ENCODE data around the gene LRRC1.
"Not testable (repeated sequence)": the region's sequence is repeated elsewhere in the genome, so short reads cannot be mapped to it uniquely, and the experiment has no call there.

Gene LRRC1

DNA sequence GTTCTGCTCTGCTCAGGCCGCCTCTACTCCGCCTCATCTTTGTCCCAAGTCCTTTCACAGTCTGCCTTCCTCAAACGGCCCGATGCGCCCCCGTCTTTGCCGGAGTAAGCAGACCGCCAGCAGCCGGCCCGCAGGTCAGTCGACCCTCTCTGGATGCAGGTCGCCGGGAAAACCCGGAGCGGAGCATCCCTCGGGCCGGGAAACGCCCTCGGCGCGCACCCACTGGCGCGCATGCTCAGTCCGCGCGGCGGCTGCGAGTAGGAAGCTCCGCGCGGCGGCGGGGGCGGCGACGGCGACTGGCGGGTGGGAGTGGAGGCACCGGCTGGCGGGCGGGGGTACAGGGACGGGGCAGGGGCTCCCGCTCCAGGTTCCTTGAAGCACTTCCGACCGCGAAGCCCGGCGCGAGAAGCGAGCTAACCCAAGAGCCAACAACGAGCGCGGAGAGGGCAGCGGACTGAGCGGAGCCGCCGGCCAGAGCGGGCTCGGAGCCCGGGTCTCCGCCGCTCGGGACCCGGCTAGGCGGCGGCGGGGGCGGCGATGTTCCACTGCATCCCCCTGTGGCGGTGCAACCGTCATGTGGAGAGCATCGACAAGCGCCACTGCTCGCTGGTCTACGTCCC, at the start of gene LRRC1:
LRRC1 (plus strand) TSS at position 286 of the 620 bp plus-strand sequence; CDS start at position 538, 252 bp downstream.
- in situ Hi-C loops (cut with MboI; ENCODE audit: low sequenced_read_pairs) = no loop called here

DNA sequence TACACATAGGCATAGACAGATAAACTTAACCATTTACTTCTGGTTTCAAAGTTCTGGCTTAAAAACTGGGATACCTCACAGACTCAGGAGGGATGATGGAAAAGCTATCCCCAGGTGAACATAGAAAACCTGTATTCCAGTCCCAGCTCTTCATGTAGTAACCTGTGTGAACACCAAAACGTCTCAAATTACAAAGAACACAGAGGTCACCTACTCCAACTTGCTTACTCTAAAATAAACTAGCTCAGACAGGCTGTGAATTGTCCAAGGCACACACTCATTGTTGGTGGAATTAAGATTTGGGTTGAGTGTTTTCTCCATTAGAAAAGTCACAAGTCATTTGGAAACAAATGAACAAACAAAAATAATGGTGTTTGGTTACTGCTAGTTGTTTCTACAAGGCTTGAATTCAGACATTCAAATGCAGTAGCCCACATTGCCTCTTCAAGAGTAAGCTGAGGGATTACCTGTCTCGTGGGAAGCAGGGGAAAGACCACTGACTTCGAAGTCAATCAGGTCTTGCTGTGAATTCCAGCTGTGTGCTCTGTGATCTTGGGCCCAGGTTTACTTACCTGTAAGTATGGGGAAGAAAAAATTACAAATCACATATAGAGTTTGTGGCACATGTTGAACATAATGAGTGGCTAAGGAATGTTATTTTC, 48.2 kb upstream of the LRRC1 start:
- in situ Hi-C loops (cut with MboI; ENCODE audit: low sequenced_read_pairs) = loop anchor here (25.0 kb wide), 1 partner anchor 584 kb away; no protein-coding TSS in a partner anchor

DNA sequence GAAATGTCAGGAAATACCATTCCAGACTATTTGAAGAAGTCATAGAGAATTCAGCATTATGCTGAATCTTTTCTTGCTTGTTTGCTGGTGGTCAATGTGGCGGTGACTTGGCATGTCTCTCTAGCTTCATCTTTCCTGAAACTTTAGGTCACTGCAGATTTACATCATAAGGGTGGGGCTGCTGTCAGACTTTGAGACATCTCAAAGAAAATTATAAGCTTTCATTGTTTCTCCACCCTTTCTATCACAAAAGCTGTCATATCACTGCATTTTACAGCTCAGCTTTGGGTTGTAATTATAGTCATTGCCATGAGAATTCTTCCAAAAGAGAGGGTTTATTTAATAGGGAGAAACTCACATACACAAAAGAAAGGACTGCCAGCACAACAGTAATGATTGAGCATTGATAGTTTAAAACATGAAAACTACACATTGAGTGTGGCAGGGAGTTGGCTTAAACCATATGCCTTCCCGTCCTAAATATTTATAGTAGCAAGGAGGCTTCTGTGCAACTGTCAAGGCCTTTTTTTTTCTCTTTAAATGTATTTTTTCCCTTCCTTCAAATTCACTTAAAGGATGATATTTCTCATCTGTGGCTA, 44.7 kb upstream of the LRRC1 start:
- in situ Hi-C loops (cut with MboI; ENCODE audit: low sequenced_read_pairs) = no loop called here

DNA sequence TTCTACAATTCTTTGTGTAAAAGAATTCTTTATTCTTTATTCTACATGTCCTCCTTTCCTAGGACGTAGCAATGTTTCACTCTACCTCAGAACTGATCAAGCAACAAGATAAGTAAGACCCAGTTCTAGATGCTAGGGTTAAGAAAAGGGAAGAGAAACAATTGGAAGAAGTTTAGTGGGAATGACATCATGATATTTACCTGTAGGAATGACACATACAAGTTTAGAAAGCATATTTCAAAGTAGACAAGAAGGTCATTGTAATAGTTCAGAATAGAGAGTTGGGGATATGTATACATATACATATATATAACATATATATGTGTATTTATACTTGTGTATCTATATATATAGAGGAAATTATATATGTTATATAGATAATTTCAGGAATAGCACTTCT, 43.4 kb upstream of the LRRC1 start:
- in situ Hi-C loops (cut with MboI; ENCODE audit: low sequenced_read_pairs) = no loop called here

DNA sequence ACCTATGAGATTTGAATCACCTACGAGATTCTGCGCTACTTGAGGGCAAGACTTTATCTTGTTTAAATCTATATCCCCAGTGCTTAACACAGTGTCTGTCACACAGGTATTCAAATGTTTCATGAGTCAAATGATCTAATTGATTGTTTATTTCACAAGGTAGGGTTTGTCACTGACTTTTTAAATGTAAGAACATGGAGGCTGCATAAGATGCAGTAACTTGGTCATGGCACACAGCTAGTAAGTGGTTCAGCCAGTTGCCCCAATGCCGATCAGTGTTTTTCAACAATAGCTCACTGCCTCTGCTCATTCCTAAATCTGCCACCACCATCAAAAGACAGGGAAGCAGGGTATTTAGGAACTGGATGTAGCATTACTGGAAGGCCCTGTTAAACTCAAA, 42.4 kb upstream of the LRRC1 start:
- in situ Hi-C loops (cut with MboI; ENCODE audit: low sequenced_read_pairs) = no loop called here

DNA sequence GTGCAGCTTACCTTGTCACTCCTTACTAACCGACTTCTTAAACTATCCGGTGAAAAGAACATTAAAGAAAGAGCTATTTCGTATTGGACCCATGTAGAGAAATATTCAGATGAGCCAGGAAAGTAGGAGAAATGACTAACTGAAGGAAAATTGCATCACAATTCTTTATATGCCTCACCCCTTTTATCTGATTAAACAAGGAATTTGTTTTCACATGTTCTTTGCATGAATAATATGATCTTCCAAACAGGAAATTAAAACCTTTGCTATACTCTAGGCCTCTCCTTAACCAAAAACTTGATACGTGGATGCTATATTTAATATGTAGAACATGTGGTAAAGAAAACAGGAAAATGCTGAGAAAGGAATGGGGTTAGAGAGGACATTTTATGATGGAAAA, 41.9 kb upstream of the LRRC1 start:
- in situ Hi-C loops (cut with MboI; ENCODE audit: low sequenced_read_pairs) = no loop called here

DNA sequence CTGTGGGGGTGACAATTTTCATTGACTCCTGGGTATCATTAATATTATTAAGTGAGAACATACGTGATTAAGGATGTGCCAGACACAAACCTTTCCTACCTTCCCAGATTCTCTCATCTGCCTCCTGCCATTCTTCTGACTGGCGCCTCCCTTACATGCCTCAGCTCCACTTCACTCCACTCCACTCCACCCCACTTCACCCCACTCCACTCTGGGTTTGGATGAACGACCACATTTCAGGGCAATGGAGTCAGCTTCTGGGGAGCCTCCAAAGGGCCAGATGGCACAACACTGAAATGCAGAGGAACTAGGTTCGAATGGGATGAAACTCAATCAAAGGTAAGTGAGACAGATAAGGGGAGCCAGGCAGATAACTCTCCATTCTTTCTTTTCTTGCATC, 40.5 kb upstream of the LRRC1 start:
- in situ Hi-C loops (cut with MboI; ENCODE audit: low sequenced_read_pairs) = no loop called here

DNA sequence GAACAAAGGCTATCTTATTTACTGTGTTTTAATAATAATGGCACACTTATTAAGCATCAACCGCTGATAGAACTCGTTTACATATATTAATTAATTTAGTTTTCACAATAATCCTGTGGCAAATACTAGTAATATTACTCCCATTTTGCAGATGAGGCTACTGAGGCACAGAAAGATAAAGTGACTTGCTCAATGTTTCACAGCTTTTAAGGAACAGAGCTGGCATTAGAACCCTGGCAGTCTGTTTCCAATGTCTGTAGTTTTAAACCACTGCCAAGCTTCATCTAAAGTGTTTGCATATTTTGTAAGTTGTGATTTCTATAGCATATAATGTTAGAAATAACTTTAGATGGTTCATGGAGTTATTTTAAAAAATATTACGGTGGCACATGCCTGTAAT, 38.4 kb upstream of the LRRC1 start:
- in situ Hi-C loops (cut with MboI; ENCODE audit: low sequenced_read_pairs) = no loop called here

DNA sequence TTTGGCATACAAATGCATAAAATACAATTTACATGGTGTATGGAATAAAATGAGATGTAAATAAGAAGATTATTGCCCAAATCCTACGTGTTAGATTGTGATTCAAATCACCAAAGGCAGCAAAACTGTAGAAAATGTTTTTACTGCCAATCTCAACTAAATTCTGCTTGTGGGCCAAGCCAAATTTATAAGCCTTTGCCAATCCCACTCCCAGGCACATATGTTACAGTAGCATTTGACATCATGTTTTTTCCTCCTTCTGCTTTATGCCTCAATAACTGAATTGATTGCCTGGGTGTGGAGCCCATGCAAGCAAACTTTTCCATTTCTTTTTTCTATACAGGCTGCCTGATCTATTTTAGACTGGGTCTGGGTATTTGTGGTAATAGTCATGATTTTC, 36.3 kb upstream of the LRRC1 start:
- in situ Hi-C loops (cut with MboI; ENCODE audit: low sequenced_read_pairs) = no loop called here

DNA sequence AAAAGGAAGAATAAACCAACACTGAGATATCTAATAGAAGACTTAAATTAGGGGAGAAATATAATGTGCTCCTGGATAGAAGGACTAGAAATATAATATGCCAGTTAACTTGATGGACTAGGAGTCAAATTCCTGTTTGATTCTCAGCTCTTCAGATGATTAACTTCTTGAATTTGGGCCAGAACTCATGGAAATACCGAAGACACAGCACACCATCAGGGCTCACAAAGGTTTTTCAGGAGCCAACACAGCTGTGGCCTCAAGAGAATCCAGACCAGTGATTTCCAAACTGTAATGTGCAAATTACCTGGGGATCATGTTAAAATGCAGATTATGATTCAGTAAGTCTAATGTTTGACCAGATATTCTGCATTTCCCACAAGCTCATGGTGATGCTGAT, 33.8 kb upstream of the LRRC1 start:
- in situ Hi-C loops (cut with MboI; ENCODE audit: low sequenced_read_pairs) = no loop called here

DNA sequence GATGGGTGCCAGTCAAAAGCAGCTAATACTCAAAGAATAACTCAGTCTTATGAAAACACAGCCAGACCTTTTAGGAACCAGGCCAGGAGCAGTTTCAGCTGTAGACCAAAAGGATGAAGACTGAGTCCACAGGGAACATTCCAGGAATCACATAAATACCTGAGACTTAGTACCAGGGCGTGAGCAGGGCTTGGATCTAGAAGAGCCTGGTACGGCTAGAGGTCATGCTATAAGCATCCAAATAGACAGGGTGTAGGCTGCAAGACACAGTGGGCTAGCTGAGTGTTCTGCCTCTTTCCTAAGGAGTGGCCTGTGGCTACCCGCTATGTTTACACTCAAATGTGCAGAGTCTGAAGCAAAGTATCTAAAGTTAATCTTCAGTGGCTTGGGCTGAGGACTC, 29.5 kb upstream of the LRRC1 start:
- in situ Hi-C loops (cut with MboI; ENCODE audit: low sequenced_read_pairs) = no loop called here

DNA sequence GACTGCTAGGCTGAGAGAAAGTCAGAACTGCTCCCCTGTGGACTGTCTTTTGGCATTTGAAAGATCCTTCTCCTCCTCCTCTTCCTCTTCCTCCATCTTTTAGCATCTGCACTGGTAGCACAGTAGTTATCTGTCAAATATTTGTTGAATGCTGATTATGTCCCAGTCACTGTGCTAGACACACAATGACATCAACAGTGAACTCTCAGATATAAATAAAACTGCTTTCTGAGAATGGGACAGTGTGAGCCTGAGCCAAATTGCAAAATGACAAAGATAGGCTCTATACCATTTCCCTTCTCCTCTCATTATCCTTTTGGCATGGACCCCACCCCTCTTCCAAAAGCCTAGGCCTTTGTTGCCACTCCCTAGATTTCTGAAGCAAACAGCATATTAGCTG, 27.9 kb upstream of the LRRC1 start:
- in situ Hi-C loops (cut with MboI; ENCODE audit: low sequenced_read_pairs) = no loop called here

DNA sequence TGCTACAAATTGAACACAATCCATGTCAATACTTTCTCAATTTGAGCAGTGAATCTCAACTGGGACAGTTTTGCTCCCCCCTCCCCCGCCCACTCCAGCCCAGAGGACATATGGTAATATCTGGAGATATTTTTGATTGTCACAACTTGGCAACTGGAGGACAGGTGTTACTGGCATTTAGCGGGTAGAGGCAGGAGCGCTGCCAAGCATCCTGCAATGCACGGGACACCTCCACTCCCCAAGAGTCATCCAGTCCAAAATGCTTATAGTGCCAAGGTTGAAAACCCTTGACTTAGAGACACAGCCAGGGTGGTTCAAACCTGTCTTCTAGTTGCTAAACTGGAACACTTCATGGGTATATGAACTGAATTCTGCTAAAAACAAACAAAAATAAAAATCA, 26.9 kb upstream of the LRRC1 start:
- in situ Hi-C loops (cut with MboI; ENCODE audit: low sequenced_read_pairs) = no loop called here

DNA sequence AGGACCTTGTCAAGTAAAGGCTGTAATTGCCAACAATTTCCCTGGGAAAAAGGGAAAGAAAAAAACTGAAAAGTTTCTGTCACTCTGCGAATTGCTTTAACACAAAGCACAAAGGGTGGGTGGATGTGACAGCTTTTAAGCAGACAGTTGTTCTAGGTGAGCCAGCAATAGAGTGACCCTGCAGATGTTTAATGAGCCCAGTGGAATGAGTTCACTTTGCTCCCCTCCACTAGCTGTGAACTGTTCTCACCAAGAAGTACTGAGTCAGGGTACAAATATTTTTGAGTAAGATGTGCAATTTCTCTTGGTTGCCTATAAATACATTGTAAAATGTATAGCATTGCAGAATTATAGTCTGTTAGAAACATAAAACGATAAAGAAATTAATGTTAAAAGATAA, 26.2 kb upstream of the LRRC1 start:
- in situ Hi-C loops (cut with MboI; ENCODE audit: low sequenced_read_pairs) = no loop called here

DNA sequence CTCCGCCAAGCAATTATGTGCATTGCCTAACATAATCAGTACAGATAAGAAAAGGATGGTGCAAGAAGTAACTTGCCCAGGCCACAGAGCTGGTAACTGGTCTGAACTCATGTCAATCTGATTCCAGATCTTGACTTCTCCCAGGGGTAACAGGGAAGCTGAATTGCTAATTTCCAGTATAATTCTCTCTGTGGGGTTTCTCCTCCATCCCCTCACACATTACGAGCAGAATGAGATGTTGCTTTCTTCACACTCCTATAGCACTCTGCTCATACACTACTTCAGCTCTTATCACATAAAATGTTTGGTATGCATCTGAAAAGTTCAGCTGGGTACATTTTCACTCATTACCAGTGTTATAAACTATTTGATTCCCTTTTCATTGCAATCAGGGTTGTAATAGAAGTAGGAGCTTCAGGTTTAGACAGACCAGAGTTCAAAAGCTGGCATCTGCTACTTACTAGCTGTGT, 24.0 kb upstream of the LRRC1 start:
- in situ Hi-C loops (cut with MboI; ENCODE audit: low sequenced_read_pairs) = no loop called here

DNA sequence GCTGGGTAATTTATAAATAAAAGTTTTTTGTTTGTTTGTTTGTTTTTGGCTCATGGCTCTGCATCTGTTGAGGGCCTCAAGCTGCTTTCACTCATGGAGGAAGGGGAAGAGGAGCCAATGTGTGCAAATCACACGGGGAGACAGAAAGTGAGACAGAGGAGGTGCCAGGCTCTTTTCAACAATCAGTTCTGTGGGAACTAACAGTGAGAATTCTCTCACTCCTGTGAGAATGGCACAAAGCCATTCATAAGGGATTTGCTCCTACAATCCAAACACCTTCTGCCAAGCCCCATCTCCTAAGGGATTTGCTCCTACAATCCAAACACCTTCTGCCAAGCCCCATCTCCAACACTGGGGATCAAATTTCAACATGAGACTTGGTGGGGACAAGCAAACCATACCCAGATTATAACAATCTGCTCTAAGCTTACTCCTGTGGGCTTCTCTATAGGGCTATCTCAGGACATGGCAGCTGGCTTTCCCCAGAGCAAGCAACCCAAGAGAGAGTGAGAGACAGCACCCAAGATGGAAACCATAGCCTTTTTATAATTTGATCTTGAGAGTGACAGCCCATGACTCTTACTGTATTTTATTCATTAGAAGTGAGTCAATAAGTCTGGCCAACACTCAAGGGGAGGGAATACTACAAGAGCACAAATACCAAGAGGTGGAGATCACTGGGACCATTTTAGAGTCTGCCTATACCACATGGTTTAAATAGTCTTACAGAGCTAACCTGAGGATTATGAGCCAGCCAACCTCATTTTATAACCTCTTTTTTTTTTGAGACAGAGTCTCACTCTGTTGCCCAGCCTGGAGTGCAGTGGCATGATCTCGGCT, 22.8 kb upstream of the LRRC1 start:
- in situ Hi-C loops (cut with MboI; ENCODE audit: low sequenced_read_pairs) = no loop called here

DNA sequence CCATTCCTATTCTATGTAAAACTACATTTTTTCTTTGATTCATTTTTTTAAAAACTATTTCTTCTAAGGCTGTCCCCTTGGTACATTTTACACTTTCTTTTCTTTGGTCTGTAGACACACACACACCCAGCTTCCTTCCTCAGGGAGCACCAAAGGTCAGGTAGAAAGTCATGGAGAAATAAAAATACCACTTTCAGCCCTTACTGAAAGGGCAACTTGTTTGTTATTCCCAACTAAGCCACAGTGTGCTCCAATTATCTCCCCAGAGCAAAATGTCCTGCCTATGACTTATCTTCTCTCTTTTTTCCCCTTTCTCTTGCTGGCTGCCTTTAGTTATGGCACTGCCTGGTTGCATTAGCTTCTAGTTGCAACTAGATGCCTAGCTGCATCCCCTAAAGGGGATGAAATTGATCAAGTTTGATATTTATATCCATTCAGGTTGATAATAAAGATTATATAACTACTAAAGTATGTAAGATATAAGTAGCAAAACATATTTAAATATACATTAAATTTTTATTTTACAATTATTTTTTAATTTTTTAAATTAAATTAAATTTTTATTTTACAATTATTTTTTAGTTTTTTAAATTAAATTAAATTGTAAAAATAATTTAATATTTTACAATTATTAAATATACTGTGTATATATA, 21.6 kb upstream of the LRRC1 start:
- in situ Hi-C loops (cut with MboI; ENCODE audit: low sequenced_read_pairs) = no loop called here

DNA sequence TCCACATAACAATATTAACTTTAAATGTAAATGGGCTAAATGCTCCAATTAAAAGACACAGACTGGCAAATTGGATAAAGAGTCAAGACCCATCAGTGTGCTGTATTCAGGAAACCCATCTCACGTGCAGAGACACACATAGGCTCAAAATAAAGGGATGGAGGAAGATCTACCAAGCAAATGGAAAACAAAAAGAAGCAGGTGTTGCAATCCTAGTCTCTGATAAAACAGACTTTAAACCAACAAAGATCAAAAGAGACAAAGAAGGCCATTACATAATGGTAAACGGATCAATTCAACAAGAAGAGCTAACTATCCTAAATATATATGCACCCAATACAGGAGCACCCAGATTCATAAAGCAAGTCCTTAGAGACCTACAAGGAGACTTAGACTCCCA, 18.7 kb upstream of the LRRC1 start:
- in situ Hi-C loops (cut with MboI; ENCODE audit: low sequenced_read_pairs) = not testable (repeated sequence)

DNA sequence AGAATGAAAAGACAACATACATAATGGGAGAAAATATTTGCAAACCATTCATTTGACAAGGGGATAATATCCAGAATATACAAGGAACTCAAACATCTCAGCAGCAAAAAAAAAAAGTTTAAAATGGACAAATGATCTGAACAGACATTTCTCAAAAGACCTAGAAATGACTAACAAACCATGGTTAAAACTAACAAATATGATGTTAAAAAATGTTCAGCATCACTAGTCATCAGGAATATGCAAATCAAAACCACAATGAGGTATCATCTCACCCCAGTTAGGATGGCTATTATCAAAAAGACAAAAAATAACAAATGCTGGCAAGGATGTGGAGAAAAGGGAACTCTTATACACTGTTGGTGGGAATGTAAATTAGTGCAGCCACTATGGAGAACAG, 9.8 kb upstream of the LRRC1 start:
- in situ Hi-C loops (cut with MboI; ENCODE audit: low sequenced_read_pairs) = not testable (repeated sequence)

DNA sequence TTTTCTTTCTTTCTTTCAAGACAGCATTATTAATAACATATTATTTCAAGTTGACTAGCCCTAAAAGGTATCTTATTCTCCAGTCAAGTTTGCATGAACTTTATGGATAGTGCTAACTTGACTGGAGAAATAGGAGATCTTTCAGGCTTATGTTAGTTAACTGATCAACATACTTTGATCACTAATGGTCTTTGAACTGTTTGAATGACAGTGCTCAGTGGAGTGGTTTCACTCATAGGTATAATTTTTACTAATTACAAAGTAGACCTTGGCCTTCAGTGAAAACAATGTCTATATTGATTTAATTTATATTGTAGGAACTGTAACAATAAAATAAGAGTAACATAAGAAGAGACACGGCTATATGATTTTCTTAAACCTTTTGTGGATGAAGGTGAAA, 8.0 kb upstream of the LRRC1 start:
- in situ Hi-C loops (cut with MboI; ENCODE audit: low sequenced_read_pairs) = no loop called here

DNA sequence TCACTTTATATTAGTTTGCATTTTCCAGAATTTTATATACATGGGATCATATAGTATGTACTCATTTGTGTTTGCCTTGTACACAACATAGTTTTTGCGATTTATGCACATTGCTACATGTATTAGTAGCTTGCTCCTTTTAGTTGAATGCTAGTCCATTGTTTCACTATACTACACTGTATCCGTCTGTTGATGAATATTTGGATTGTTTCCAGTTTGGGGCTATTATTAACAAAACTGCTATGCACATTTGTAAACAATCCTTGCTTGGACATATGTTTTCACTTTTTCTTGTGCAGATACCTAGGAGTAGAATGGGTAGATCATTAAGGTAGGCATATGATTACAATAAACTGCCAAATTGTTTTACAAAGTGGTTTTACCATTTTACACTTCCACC, 3.9 kb upstream of the LRRC1 start:
- in situ Hi-C loops (cut with MboI; ENCODE audit: low sequenced_read_pairs) = no loop called here

Measured in HL-60/S4 (cell line).